HAP-1 (cell line): ENCODE results near the gene DRD2.

ENCODE experiments used
- DNase-seq, 2 experiments: peaks; one replicate each; pipeline ENCODE4 v3.0.0-alpha.2; 2016 to 2020; ENCODE audit warnings: low spot score in 2 of 2
- H3K27me3 ChIP-seq: fragments of 250-450 bp; sonication (Bioruptor Pico); 2 replicates; pipeline ENCODE4 v1.5.1; 2020; ENCODE audit warnings: low read depth, mild to moderate bottlenecking, moderate library complexity
- H3K36me3 ChIP-seq: fragments of 250-450 bp; sonication (Bioruptor Pico); replicated peaks from 2 replicates; pipeline ENCODE4 v1.5.1; 2020; ENCODE audit warnings: mild to moderate bottlenecking
- H3K4me1 ChIP-seq: fragments of 250-450 bp; sonication (Bioruptor Pico); 2 replicates; pipeline ENCODE4 v1.5.1; 2020; ENCODE audit warnings: mild to moderate bottlenecking
- H3K4me3 ChIP-seq: fragments of 250-450 bp; sonication (Bioruptor Pico); 2 replicates; pipeline ENCODE4 v1.5.1; 2020; ENCODE audit warnings: mild to moderate bottlenecking, moderate library complexity
- H3K9me3 ChIP-seq: fragments of 250-450 bp; sonication (Bioruptor Pico); 2 replicates; pipeline ENCODE4 v1.5.1; 2020; ENCODE audit warnings: mild to moderate bottlenecking, moderate library complexity
- in situ Hi-C: fragments of 300-500 bp; cut with MboI; formaldehyde crosslinking; loops from 3 replicates; pipeline ENCODE4 v1.14.3; 2020; ENCODE audit warnings: low sequenced_read_pairs, inconsistent platforms, mixed read lengths

The DRD2 gene

DNA sequence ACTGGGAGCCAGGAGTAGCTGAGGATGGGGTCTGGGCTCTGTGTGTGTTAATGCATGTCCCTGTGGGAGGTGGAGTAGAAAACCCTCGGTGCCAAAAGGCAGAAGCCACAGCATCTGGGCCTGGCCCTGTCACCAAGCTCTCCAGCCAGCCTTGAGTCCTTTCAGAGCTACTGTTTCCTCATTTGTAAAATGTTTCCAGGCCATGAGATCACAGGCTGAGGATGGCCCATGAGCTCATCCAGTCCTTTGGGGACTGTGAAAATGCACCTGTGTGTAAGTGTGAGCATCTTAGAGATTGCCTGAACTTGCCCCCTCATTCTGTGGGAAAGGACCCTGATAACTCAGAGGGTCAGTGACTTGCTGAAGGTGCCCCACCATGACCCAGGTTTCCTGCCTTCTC lies 78.5 kb downstream of the DRD2 start:
- Histone ChIP-seq H3K9me3 (no peaks in the 10 kb centered on the region), H3K36me3 (no peaks in the 10 kb centered on the region), H3K4me3 (no peak overlapping the region), H3K27me3 (no peaks in the 10 kb centered on the region), H3K4me1 (no peaks in the 10 kb centered on the region)
- DNase-seq, result no peak
- in situ Hi-C loops, result no loop called here

- in situ Hi-C loops, result no loop called here
- Histone ChIP-seq H3K36me3 (no peaks in the 10 kb centered on the region), H3K4me3 (no peak overlapping the region), H3K27me3 (no peaks in the 10 kb centered on the region), H3K4me1 (no peaks in the 10 kb centered on the region), H3K9me3 (no peaks in the 10 kb centered on the region)
- DNase-seq, result no peak
These were observed 79.3 kb downstream of the DRD2 start for GRCh38 chr11:113395782-113396336.

GRCh38 chr11:113394919-113395318 lies 80.3 kb downstream of the DRD2 start:
- Histone ChIP-seq H3K4me3 (no peak overlapping the region), H3K9me3 (no peaks in the 10 kb centered on the region), H3K27me3 (no peaks in the 10 kb centered on the region), H3K4me1 (no peaks in the 10 kb centered on the region), H3K36me3 (no peaks in the 10 kb centered on the region)
- in situ Hi-C loops, result no loop called here
- no peak for DNase-seq

DNA sequence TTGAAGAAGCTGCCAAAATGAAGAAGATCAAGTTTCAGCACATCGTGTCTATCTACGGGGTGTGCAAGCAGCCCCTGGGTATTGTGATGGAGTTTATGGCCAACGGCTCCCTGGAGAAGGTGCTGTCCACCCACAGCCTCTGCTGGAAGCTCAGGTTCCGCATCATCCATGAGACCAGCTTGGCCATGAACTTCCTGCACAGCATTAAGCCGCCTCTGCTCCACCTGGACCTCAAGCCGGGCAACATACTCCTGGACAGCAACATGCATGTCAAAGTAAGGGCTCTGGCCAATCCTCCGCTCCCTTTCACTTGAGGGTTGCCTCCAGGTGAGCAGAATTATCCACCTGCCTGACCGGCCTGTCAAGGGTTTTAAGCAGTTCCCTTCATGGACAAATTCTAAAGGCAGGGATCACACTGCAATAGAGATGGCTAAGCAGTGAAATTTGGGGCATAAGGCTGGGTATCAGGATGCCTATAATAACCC lies 81.7 kb downstream of the DRD2 start:
- H3K4me3 ChIP-seq, result no peak overlapping the region
- in situ Hi-C loops, result no loop called here
- DNase-seq, result no peak
- H3K9me3 ChIP-seq, result no peaks in the 10 kb centered on the region
- no peaks in the 10 kb centered on the region for H3K4me1 ChIP-seq
- no peaks in the 10 kb centered on the region for H3K36me3 ChIP-seq
- H3K27me3 ChIP-seq, result 0 out of 2 replicates have a peak, but pooled peaks cover 4% of the 10 kb centered on the region

DNA sequence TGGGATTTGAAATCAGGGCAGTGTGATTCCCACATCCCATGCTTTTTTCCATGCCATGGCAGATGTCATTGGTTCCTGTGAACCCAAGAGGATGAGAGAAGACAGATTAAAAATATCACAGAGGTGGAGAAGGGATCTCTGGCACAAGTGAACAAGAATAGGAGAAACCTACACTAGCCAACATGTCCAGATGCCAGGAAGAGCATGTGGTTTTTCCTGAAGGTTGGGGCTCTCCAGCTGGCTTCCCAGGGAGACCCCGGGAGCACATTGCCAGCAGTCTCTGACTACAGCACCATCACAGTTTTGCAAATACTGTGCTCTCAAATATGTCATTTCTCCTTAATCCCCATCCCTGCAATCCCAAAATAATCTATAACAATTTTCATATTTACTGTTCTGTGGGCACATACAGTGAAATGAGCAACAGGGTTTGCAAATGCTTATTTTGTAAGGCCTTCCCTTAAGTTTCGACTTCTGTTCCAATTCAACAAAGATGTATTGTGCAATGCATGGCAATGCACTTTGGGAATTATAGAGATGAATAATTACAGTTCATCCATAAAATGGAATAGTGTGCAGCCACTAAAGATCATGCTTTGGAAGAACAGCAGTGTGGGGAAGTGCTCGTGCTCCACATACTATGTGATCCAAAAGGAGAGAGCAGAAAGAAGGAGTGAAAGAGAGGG lies 82.8 kb downstream of the DRD2 start:
- Histone ChIP-seq H3K9me3 (no peaks in the 10 kb centered on the region), H3K36me3 (no peaks in the 10 kb centered on the region), H3K4me3 (no peak overlapping the region), H3K4me1 (no peaks in the 10 kb centered on the region), H3K27me3 (0 out of 2 replicates have a peak, but pooled peaks cover 11% of the 10 kb centered on the region)
- in situ Hi-C loops, result no loop called here
- no peak for DNase-seq

DNA sequence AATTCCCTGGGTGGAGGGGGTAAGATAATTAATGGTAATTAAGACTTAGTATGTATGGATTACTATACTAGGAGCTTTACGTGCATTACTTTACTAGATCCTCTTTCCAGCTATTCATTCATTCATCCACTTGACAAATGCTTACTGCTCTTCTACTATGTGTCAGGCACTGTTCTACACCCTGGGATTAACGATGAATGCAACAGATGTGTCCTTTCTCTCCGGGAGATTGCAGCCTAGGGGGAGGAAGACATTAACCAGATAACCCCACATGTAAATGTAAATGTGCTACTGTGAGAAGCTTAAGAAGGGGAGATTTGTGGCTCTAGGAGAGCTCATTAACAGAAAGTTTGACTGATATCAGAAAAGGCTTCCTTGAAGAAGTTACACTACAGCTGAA lies 85.9 kb downstream of the DRD2 start:
- Histone ChIP-seq H3K4me1 (no peaks in the 10 kb centered on the region), H3K36me3 (no peaks in the 10 kb centered on the region), H3K9me3 (no peaks in the 10 kb centered on the region), H3K27me3 (0 out of 2 replicates have a peak, but pooled peaks cover 12% of the 10 kb centered on the region), H3K4me3 (no peak overlapping the region)
- in situ Hi-C loops, result no loop called here
- no peak for DNase-seq

GRCh38 chr11:113387605-113388211 lies 87.5 kb downstream of the DRD2 start, which contains the start of gene ANKK1:
Gene ANKK1 (plus strand): TSS chr11:113387779. CDS start chr11:113387885, 106 bp downstream.
- Histone ChIP-seq H3K4me1 (no peaks in the 10 kb centered on the region), H3K9me3 (no peaks in the 10 kb centered on the region), H3K4me3 (no peak within 1 kb of the TSS), H3K27me3 (peaks cover 15% of the 10 kb centered on the region; the same call in 1 of the 2 replicates), H3K36me3 (no peaks in the 10 kb centered on the region)
- no peak for DNase-seq
- in situ Hi-C loops, result no loop called here

DNA sequence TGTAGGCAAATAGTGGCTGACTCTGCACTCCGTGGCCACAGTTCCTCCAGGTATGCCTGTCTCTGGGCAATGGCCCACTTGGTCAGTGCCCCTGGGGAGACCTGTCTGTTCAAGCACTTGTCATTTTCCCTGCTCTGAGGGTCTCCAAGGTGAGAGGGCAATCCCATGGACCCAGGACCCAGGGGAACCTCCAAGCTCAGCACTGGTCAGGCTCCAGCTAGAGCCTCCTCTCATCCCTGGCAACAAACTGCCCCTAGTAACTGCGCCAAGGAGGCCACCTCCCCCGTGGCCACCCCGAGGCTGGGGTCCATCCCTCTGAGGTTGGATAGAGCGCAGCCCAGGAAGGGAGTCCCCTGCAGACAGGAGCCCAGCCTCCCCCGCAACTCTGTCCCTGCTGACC lies 88.3 kb downstream of the DRD2 start:
- peaks cover 15% of the 10 kb centered on the region; the same call in 1 of the 2 replicates for H3K27me3 ChIP-seq
- no peaks in the 10 kb centered on the region for H3K4me1 ChIP-seq
- H3K36me3 ChIP-seq, result no peaks in the 10 kb centered on the region
- in situ Hi-C loops, result no loop called here
- H3K9me3 ChIP-seq, result no peaks in the 10 kb centered on the region
- DNase-seq, result no peak
- H3K4me3 ChIP-seq, result no peak overlapping the region

DNA sequence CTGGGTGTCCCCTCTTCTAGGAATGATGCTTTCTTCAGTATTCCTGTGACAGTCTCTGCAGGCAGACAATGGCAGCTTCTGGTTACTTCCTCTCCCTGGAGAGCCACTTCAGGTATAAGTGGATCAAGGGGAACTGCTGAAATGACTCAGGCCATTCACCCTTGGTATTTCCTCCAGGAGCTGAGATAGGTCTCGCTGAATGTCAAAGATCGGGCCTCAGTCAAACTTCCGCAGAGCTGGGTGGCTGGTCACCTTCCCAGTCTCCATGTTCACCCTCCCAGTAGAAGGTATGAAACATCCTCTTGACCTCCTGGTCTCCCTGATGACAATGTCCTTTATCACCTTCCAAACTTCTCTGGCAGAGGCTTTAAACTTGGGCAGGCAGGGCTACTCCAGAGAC lies 89.4 kb downstream of the DRD2 start:
- in situ Hi-C loops, result no loop called here
- Histone ChIP-seq H3K4me3 (no peak overlapping the region), H3K27me3 (peaks cover 15% of the 10 kb centered on the region; the same call in 1 of the 2 replicates), H3K36me3 (no peaks in the 10 kb centered on the region), H3K9me3 (no peaks in the 10 kb centered on the region), H3K4me1 (no peaks in the 10 kb centered on the region)
- no peak for DNase-seq

DNA sequence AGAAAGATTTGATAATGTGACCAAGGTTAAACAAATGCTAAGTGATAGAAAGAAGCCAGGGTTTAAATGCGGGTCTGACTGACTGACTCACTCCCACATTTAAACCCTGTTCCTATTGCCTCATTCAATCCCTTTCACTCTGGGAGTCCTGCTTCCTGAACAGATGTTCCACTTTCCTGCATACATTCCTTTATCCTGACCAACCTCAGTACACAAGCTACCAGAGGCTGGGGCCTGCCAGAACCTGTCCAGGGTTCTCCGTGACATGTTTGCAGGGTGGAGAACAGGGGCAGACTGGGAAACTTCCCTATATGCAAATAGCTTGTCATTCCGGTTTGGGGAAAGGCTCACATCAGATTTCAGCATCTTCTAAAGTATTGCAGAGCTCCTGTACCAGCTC lies 90.6 kb downstream of the DRD2 start:
- H3K36me3 ChIP-seq, result no peaks in the 10 kb centered on the region
- in situ Hi-C loops, result no loop called here
- H3K4me3 ChIP-seq, result no peak overlapping the region
- H3K9me3 ChIP-seq, result no peaks in the 10 kb centered on the region
- no peaks in the 10 kb centered on the region for H3K4me1 ChIP-seq
- peaks cover 15% of the 10 kb centered on the region; the same call in 1 of the 2 replicates for H3K27me3 ChIP-seq
- no peak for DNase-seq

DNA sequence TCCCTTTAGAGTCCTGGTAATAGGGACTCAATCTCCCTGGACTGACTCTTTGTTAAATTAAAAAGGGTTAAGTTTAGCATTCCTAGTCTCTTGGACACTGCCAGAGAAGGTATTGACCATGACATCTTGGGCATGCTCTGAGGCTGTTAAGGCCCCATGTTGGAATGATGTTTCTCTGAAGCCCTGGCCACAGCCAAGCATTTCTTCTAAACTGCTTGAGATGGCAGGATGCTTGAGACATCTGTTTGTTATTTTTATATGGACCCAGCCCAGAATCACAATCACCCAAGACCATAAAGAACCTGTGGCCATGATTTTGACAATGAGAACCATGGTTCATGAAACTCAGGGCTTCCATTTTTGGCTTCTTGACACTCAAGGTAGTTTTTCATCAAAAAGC lies 93.1 kb downstream of the DRD2 start:
- Histone ChIP-seq H3K4me3 (no peak overlapping the region), H3K9me3 (no peaks in the 10 kb centered on the region), H3K4me1 (no peaks in the 10 kb centered on the region), H3K36me3 (no peaks in the 10 kb centered on the region), H3K27me3 (peaks cover 3% of the 10 kb centered on the region; the same call in 1 of the 2 replicates)
- in situ Hi-C loops, result no loop called here
- DNase-seq, result no peak

- Histone ChIP-seq H3K4me3 (no peak overlapping the region), H3K4me1 (no peaks in the 10 kb centered on the region), H3K36me3 (no peaks in the 10 kb centered on the region), H3K27me3 (peaks cover 2% of the 10 kb centered on the region; the same call in 1 of the 2 replicates), H3K9me3 (no peaks in the 10 kb centered on the region)
- in situ Hi-C loops, result no loop called here
- no peak for DNase-seq
These were observed 96.5 kb downstream of the DRD2 start for GRCh38 chr11:113378692-113379091.

DNA sequence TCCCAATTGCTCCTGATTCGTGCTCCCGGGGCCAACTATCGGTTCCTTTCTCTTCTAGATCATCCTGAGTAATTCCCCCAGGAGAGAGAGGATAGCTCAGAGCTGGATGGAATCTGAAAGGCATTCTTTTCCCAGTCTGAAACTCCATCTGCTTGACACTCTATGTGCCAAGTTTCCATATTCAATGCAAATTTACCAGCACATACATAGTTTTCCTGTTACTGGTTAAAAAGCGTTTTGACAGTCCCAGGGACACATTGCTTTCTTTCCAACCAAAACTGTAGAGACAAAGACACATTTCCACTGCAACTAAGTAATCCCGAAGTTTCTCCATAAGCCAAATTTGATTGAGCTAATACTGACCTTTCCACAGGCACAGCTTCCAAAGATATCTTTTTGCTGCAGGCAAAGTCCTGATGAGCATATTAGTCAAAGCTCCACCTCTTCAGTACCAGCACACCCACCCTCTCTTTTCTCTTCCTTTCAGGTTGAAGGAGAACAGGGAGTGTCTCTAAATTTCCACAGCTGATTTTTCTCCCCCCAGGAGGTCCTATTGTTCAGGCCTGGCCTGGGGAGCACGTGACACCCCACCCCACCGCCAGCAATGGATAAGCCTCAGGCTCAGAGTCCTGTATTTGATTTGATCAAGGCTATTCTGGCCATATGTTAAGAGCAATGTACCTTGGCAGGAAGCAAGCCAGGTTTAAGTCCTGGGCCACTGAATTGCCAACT lies 97.4 kb downstream of the DRD2 start:
- no peaks in the 10 kb centered on the region for H3K4me1 ChIP-seq
- H3K4me3 ChIP-seq, result no peak overlapping the region
- H3K27me3 ChIP-seq, result no peaks in the 10 kb centered on the region
- no peaks in the 10 kb centered on the region for H3K9me3 ChIP-seq
- in situ Hi-C loops, result no loop called here
- no peak for DNase-seq
- no peaks in the 10 kb centered on the region for H3K36me3 ChIP-seq

DNA sequence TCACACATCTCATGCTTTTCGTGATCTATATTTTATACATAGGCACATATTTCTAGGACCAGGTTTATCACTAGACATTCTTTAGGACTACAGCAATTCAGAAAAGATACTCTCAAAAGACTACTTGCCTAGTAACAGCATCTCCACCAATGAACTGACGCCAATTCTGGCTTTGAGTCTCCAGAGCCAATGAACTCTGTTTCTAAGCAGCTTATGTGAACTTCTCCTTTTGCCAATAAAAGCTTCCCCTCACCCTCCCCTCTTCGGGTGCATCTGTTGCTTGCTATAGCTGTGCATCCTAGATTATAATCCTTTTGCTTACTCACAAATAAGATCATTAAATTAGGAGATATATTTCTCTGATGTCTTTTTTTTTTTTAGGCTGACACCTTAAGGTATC lies 99.0 kb downstream of the DRD2 start:
- Histone ChIP-seq H3K4me1 (no peaks in the 10 kb centered on the region), H3K9me3 (no peaks in the 10 kb centered on the region), H3K36me3 (no peaks in the 10 kb centered on the region), H3K27me3 (no peaks in the 10 kb centered on the region), H3K4me3 (no peak overlapping the region)
- no peak for DNase-seq
- in situ Hi-C loops, result no loop called here
